GM15510 (cell line): Measurements from ENCODE around the gene MAPK1.

ENCODE experiments used
- POLR2A ChIP-seq: IDR thresholded peaks from 3 replicates; pipeline ENCODE4 v1.6.1; 2011; ENCODE audit warnings: borderline replicate concordance; ENCODE audit not compliant: insufficient read length; ENCODE audit errors: extremely low read depth

Gene MAPK1

DNA sequence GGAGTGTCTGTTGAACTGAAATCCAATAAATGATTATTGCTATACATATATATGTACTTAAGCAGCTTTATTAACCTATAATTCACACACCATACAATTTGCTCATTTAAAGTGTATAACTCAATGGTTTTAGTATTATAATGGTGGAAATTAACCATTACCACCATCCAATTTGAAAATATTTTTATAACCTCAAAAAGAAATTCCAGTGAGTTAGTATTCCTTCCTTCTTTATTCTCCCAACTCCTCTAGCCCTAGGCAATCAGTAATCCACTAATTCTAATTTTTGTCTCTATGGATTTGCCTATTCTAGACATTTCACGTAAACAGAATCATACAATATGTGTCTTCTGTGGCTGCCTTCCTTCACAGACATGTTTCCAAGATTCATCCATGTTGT, 64.8 kb downstream of the MAPK1 start:
- TF ChIP-seq POLR2A, result no peak

DNA sequence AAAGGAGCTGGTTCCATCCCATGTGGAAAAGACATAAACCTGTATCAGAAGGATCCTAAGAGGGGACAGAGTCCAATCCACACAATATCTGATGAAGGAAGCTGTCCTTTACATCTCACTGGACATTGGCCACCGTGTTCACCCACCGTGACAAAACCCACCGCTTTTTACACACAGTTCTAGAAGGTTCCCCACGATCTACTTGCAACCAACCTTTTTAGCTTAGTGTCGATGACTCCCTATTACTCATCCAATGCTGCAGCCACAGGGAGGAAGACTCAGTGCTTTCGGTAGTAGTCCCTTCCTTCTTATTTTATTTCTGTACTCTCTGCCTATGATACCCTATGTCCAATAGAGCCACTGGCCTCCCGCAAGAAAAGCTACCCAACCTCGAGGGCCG, 65.4 kb downstream of the MAPK1 start:
- TF ChIP-seq POLR2A, result no peak

DNA sequence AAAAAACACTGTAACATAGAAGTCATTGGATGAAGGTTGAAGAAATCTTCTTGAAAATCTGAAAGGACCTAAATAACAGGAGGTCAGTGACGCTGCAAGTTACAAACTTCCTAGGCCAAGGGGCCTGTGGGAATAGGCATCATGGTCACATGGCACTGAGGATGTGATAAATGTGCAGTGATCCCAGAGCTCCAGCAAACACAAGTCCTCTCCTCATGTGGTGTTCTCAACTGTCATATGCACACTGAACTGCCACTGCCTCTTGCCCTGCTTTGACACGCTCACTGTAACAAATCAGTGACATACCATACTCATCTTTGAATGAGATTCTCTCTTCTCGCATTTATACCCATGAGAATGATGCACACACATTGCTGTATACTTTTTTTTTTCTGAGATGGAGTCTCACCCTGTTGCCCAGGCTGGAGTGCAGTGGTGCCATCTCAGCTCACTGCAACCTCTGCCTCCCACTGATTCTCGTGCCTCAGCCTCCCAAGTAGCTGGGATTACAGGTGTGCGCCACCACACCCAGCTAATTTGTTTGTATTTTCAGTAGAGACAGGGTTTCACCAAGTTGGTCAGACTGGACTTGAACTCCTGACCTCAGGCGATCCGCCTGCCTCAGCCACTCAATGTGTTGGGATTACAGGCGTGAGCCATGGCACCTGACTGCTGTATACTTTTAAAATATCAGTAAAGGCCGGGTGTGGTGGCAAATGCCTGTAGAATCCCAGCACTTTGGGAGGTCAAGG, 66.7 kb downstream of the MAPK1 start:
- no peak for TF ChIP-seq POLR2A

DNA sequence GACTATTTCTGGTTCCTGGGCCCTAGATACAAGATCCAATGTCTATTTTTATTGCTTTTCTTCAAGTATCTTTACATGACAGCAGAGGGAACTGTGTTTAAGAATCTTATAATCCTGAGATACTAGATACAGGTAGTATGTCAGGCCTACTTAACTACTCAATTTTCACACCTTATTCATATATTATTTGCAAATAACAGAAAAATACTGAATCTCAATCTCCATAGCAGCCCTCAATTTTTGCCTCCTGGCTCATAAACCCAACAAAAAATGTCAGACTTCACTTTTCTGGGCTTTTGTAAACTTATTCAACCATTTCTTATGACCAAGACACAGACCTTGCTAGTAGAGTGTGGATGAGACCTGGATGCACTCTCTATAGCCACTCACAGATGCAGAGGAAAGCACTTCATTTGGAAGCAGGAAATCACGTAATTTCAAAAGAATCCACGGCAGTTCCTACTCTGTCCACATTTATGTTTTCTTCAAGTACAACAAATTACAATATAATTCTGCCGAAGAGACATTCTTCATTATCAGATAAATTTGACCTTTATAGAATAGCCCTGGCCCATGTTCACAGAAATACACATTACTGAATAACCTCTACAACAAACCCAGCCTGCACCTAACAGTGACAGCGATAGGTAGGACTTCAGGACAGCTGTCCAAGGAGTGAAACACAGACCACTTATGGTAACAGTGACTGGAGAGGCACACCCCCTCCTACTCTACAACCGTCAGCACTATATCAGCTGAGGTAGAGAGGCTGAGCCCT, 69.8 kb downstream of the MAPK1 start:
- no peak for TF ChIP-seq POLR2A

DNA sequence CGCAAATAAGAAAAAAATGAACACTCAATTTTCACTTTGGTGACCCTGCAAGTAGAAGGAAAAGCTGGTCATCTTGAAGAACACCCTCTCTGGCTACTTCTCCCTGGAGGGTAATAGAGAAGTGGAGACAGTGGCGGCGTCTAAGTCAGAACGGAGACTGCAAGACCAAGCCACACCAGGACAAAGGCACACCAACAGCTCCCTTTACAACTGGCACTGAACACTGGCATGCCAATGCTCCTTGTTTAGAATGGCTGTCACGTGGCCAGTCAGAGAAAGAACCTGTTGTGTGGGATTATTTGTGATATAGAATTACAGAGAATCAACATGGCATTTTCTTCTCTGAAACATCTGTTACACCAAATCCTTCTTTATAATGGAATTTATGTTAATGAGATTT, 70.6 kb downstream of the MAPK1 start:
- TF ChIP-seq POLR2A, result no peak

DNA sequence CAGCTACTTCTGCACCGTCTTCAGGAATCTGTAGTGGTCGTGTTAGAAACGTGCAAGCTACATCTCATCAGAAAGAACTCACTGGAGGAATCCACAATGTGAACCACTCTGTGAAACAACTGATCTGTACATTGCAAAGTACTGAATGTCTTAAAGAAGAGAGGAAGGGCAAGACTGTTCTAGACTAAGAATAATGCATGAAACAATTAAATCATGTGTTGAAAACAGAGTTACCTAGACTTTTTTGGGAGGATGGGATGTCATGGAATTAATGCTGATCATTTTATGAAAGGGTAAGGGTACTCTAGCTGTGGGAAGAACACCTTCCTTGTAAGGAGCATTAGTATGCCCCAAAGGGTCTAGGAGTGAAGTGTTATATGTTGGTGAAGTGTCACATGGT, 71.2 kb downstream of the MAPK1 start:
- TF ChIP-seq POLR2A, result no peak

DNA sequence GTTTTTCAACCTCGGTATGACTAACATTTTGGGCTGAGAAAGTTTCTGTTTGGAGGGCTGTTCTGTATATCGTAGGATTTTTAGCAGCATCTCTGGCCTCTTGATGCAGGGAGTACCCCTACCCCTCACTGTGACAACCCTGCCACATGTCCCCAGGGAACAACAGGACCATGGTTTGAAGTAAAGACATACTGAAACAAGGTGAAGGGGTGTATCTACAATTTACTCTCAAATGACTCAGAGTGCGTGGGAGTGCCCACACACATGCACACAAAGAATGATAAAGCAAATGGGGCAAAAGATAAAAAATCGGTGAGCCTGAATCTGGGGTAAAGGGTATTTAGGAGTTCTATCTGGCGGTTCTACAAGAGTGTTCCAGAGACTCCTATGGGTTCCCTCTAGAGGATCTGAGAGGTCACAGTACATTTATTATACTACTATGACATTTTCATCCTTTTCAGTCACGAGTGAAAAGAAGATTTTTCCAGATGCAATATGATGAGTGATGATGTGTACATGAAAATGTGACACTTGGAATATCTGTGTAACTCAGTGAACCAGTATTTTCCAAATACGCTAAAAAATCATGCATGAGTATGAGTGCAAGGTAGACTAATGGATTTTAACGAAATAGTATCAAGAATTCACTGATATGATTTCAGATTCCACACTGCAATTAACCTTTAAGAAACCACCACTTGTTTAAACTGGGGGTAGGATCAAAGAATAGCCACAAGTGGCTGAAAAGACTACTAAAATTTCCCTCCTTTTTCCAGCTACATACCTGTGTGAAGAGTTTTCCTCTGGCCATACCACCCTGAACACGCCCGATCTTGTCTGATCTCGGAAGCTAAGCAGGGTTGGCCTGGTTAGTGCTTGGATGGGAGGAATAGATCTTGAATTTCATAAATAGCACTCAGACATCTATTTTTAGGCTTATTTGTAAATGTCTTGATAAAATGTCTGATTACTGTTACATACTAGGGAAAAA, 75.5 kb downstream of the MAPK1 start:
- no peak for TF ChIP-seq POLR2A

DNA sequence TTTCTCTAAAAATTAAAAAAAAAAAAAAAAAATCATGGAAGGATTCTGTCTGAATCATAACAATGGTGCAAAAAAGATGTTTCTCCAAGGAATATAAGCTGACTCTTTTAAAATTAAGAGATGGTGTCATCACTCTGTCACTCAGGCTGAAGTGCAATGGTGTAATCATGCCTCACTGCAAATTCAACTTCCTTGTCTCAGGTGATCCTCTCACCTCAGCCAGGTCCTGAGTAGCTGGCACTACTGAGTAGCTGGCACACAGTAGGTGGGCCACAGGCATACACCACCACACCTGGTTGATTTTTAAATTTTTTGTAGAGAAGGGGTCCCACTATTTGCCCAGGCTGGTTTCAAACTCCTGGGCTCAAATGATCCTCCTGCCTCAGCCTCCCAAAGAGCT, 77.1 kb downstream of the MAPK1 start:
- TF ChIP-seq POLR2A, result no peak

DNA sequence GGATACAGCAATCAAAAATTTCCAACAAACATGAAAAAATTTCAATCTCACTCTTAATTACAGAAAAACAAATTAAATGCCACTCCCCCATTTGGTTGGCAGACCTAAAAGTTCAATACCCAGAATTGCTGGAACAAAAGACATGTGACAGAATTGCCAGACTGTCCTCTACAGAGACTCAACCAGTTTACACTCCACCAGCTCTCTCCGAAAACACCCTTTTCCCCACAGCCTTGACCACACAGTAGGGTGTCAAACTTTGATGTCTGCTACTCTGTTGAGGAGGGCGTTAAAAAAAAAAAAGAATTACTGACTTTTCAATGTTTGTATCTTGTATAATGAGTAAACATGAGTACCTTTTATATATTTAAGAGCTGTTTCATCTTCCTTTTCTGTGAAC, 87.2 kb downstream of the MAPK1 start:
- no peak for TF ChIP-seq POLR2A

DNA sequence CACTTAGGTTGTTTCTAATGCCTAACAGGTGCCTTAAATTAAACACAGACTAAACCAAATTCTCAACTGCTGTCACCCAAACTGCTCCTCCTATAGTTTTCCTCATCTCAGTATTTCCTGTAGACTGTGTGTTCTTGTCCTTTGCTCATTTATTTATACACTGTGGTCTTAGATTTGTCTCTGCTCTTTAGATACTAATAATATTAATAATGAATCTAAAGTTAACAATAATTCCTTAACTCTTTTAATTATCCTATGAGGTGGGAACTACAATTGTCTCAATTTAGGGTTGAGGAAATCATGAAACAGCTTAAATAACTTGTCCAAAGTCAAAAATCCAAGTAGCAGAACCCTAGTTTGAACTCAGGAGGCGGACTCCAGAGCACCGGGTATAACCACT, 88.0 kb downstream of the MAPK1 start:
- no peak for TF ChIP-seq POLR2A

DNA sequence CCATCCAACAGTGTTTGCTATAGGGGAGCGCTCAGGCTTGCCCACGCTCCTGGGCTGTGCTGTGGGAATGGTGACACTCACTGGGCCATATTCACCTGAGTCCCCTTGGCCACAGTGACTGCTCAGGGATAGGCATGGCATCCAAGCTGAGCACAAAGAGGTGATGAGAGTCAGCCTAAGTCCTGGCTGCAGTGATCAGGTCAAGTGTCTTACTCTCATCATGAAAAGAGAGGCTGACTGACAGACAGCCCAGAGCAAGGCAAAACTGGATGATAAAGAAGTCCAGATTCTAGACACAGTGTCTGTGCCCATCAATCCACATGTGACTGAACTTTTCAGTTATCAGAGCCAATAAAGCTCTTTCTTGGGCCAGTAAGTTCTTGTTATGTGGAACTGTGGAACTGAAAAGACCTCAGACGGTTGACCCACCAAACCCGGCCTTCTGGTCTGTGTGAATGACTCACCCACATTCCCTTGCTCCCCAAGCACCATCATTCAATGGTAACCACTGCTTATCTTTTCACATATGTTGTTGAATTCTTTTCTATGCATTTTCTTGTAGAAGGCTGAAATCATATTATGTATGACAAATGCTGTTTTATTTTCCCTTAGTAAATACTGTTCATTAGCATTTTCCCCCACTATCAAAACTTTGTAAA, 88.6 kb downstream of the MAPK1 start:
- no peak for TF ChIP-seq POLR2A

DNA sequence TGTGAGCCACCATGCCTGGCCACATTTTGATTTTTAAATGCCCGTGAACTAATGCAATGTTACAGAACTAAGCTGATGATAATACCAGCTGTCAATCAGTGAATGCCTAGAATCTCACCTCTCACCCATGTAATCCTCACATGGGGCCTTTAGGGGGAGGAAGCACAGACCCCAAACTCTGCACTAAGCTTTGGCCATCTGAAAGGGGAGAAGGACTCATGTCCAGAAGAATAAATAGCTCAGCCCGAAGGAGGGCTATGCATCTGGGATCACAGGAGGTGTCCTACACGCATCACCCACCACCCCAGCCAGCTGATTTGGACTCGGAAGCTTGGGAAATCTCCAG, 95.8 kb downstream of the MAPK1 start:
- no peak for TF ChIP-seq POLR2A

DNA sequence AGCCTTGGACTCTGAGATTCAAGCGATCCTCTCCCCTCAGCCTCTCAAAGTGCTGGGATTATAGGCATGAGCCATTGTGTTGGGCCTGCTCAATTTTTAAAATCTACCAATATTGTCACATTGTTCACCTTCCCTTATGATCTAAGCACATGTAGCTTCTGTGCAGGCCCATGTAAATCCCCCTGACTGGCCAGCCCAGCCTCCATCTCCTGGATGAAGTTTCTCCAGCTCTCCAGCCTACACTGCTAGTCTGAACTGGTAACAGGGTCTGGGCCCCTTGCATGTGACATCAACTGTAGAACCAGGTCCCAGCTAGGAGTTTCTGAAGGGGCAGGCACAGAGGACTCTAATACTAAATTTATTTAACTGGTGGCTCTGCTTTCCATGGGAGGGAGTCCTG, 99.0 kb downstream of the MAPK1 start:
- no peak for TF ChIP-seq POLR2A

DNA sequence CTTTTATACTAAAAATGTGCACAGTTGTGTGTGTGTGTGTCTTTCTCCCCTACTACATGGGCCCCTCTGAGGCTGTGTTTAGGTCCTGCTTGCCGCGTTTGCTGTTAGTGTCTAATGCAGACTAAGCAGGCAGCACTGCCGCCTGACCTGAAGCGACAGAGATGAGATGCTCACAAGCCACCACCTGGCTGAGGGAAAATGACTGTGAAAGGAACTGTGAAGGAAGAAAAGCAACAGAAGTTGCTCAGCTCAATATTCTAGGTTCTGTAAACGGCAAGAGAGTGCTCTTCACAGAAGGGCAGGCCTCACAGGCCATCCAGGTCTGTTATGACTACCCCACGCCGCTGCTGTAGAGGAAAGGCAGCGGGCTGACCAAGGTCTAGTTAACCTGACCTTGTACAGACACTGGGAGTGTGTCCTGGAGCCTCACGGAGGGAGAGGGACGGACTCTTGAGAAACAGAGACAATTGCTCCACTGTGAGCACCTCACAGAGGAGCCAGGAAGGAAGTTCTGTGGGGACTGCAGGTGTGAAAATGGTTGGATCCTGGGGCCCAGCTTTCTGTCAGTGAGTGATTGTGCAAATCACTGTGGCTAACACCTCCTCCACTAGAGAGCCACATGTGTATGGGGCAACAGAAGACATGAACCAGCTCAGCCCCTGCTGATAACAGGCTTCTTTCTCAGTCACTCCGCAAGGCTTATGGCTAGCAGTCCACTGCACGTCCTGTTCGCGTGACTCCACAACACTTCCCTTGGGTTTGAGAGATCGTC, 100.6 kb downstream of the MAPK1 start:
- TF ChIP-seq POLR2A, result no peak
